Cardiac muscle cell (in vitro differentiated cells and primary cell): ENCODE results near the gene KRT34. TPM values are rescaled to one million over a fixed set of nuclear protein-coding genes. Genes with fewer than 3 reads are reported as not detected.

Experiments
- DNase-seq, 2 donors: peaks; one replicate each; pipeline versions ENCODE4 v3.0.0 to v3.0.0-alpha.2; 2010 to 2017; ENCODE audit warnings: low read depth in 1 of 2, low spot score in 1 of 2
- H3K27ac ChIP-seq: fragments of 200-600 bp; sonication (generic); 2 replicates; pipeline ENCODE4 v1.5.1; 2016
- H3K27me3 ChIP-seq: fragments of 200-600 bp; sonication (generic); 2 replicates; pipeline ENCODE4 v1.6.0; 2016; ENCODE audit warnings: control low read depth
- H3K36me3 ChIP-seq: fragments of 200-600 bp; sonication (generic); 2 replicates; pipeline ENCODE4 v1.5.1; 2016; ENCODE audit warnings: control low read depth
- H3K4me1 ChIP-seq: fragments of 200-600 bp; sonication (generic); 2 replicates; pipeline ENCODE4 v1.8.1; 2017; ENCODE audit warnings: low read depth, mild to moderate bottlenecking, mixed run types
- H3K4me3 ChIP-seq: fragments of 200-600 bp; sonication (generic); 2 replicates; pipeline ENCODE4 v1.5.1; 2016; ENCODE audit warnings: mild to moderate bottlenecking
- H3K9me3 ChIP-seq: fragments of 200-600 bp; sonication (generic); 2 replicates; pipeline ENCODE4 v1.5.1; 2017; ENCODE audit warnings: low read depth, mild to moderate bottlenecking, control low read depth
- polyA plus RNA-seq: library from polyadenylated mRNA; unstranded; fragments of >200 nt; fragmentation: Nextera tagmentation; extraction: Ambion mirVana; gene quantifications from 2 replicates; pipeline ENCODE4 v1.2.1, GENCODE V29; 2016
- total RNA-seq: library from RNA; depleted of rRNA; stranded (reverse); fragments of >200 nt; gene quantifications from 2 replicates; pipeline ENCODE4 v1.2.3, GENCODE V29; 2016
- TF ChIP-seq, protein P1 (sequence below): IDR thresholded peaks from 2 replicates; pipeline ENCODE4 v1.5.1; 2012; ENCODE audit warnings: low read depth, mild to moderate bottlenecking, low read length

KRT34 gene
- total and polyA plus RNA-seq, 2 experiments from 2014 or later: not detected

DNA sequence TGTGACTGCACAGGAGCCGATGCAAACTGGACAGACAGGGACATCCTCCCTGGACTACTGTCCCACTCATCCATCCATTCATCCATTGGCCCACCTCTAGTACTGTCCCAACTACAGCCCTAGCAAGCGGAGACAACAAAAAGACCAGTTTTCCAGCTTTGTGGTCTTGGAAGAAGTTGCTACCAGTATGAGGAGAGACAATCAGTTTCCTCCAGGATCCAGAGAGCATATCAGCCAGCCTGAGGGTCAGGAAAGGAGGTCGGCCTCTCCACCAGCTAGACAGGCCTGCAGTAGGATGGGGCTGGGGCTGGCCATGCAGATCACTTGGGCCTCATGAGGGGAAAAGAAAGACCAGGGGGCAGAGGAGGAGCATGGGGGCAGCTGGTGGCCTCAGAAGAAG is 48.3 kb downstream of the KRT34 start:
- no peaks in the 10 kb centered on the region for H3K4me1 ChIP-seq
- H3K36me3 ChIP-seq: no peaks in the 10 kb centered on the region
- no peaks in the 10 kb centered on the region for H3K27me3 ChIP-seq
- H3K4me3 ChIP-seq: no peak overlapping the region
- DNase-seq: no peak
- no peaks in the 10 kb centered on the region for H3K9me3 ChIP-seq
- no peak overlapping the region for H3K27ac ChIP-seq
- TF ChIP-seq, protein P1, sequence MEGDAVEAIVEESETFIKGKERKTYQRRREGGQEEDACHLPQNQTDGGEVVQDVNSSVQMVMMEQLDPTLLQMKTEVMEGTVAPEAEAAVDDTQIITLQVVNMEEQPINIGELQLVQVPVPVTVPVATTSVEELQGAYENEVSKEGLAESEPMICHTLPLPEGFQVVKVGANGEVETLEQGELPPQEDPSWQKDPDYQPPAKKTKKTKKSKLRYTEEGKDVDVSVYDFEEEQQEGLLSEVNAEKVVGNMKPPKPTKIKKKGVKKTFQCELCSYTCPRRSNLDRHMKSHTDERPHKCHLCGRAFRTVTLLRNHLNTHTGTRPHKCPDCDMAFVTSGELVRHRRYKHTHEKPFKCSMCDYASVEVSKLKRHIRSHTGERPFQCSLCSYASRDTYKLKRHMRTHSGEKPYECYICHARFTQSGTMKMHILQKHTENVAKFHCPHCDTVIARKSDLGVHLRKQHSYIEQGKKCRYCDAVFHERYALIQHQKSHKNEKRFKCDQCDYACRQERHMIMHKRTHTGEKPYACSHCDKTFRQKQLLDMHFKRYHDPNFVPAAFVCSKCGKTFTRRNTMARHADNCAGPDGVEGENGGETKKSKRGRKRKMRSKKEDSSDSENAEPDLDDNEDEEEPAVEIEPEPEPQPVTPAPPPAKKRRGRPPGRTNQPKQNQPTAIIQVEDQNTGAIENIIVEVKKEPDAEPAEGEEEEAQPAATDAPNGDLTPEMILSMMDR: no peak

DNA sequence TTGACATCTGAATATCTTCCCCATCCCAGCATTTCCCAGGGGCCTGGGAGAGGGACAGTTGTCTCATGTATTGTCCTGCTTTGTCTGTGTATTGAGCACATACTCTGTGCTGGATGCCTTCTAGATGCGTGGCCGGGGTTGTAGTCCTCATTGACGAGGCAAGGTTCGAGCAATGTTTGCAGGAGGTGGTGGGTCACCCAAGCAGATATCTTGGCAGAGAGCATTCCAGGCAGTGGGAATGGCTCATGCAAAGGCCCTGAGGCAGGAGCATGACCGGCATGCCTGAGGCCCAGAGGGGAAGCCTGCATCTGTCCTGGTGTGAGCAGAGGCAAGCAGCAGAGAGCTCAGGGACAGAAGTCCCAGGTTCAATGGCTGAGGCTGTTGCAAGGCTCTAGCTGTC is 49.0 kb downstream of the KRT34 start:
- Histone ChIP-seq H3K4me3 (no peak overlapping the region), H3K4me1 (no peaks in the 10 kb centered on the region), H3K36me3 (no peaks in the 10 kb centered on the region), H3K9me3 (no peaks in the 10 kb centered on the region), H3K27me3 (no peaks in the 10 kb centered on the region), H3K27ac (no peak overlapping the region)
- TF ChIP-seq, protein P1: no peak
- DNase-seq: no peak

DNA sequence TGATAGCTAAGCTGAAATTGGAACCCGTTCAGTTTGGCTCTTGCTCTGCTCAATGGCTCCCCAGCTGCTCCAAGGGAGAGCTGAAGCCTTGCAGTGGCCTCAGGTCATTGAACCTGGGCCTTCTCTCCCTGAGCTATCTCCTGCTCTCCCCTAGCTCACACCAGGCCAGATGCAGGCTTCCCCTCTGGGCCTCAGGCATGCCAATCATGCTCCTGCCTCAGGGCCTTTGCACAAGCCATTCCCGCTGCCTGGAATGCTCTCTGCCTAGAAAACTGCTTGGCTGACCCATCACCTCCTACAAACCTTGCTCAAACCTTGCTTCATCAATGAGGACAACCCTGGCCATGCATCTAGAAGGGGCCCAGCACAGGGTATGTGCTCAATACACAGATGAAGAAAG is 49.9 kb downstream of the KRT34 start:
- Histone ChIP-seq H3K27ac (no peak overlapping the region), H3K9me3 (no peaks in the 10 kb centered on the region), H3K27me3 (no peaks in the 10 kb centered on the region), H3K4me3 (no peak overlapping the region), H3K4me1 (no peaks in the 10 kb centered on the region), H3K36me3 (no peaks in the 10 kb centered on the region)
- no peak for DNase-seq
- TF ChIP-seq, protein P1: no peak

DNA sequence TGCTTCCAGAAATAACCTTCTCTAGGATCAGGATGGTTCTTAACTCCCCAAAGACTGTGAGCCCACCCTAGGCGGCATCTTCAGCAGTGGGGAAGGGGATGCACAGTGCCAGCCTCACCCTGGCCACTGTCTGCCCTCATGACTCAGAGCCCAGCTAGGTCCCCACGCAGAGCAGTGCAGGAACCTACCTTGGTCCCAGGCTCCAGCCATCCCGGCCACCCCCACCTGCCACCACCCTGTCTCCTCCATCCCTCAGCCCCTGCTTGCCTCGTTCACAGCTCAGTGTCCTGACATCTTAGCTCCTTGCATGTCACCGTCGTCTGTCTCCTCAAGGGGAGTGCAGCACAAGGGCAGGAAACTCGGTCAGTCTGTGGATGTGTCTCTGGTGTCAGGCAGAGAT is 50.5 kb downstream of the KRT34 start:
- Histone ChIP-seq H3K36me3 (no peaks in the 10 kb centered on the region), H3K27me3 (no peaks in the 10 kb centered on the region), H3K9me3 (no peaks in the 10 kb centered on the region), H3K4me1 (no peaks in the 10 kb centered on the region), H3K4me3 (no peak overlapping the region), H3K27ac (no peak overlapping the region)
- TF ChIP-seq, protein P1: no peak
- DNase-seq: no peak

DNA sequence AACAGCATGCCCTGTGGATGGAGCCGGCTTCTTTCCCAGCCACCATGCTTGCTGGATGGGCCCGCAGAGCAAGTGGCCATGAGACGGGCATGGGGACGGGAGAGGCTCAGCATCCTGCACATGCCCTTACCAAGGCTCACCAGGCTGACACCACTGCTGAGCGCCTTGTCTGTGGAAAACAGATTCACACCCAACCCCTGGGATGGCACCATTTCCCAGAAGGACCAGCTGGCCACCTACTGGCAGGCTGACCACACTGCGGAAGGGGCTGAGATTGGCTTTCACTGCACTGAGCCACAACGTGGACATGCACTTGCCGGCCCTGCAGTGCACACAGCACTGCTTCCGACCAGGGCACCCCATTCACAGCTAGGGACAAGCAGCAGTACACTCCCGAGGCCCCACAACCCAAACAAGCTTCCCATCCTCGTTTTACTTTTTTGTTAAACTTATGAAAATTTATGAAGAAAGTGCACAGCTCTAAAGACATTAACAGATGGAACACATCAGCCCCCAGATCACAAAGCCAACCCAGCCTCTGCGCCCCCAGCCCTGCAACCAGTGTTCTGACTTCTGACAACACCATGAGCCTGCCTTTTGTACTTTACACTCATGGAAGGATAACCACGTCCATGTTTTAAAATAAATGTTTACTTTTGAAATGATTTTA is 52.7 kb downstream of the KRT34 start:
- Histone ChIP-seq H3K27me3 (no peaks in the 10 kb centered on the region), H3K9me3 (no peaks in the 10 kb centered on the region), H3K4me3 (no peak overlapping the region), H3K36me3 (no peaks in the 10 kb centered on the region), H3K4me1 (no peaks in the 10 kb centered on the region), H3K27ac (no peak overlapping the region)
- TF ChIP-seq, protein P1: peak; percentile 78
- peak; percentile 48 to 59 for DNase-seq
